HepG2 (cell line): Measurements from ENCODE around the gene CD80. TPM values are rescaled to one million over a fixed set of nuclear protein-coding genes. Genes with fewer than 3 reads are reported as not detected.

Experiments
- AGO1 ChIP-seq: fragments of 200-400 bp; formaldehyde crosslinking; IDR thresholded peaks from 2 replicates; pipeline ENCODE4 v1.6.1; 2017; ENCODE audit warnings: mild to moderate bottlenecking, low read depth, low read length, moderate library complexity; ENCODE audit not compliant: poor library complexity, severe bottlenecking
- CHCHD3 ChIP-seq: sonication (generic); formaldehyde crosslinking; IDR thresholded peaks from 2 replicates; pipeline ENCODE4 v1.8.0; 2022; ENCODE audit warnings: mild to moderate bottlenecking, missing genetic modification reagents, moderate library complexity
- CHD4 ChIP-seq: fragments of 200-600 bp; sonication (generic); IDR thresholded peaks from 2 replicates; pipeline ENCODE4 v1.7.0; 2017; ENCODE audit warnings: mild to moderate bottlenecking, low read length, borderline replicate concordance
- GATAD2A ChIP-seq: IDR thresholded peaks from 2 replicates; pipeline ENCODE4 v1.6.1; 2016
- HHEX ChIP-seq: IDR thresholded peaks from 2 replicates; pipeline ENCODE4 v1.6.1; 2016; ENCODE audit warnings: control low read depth
- HMGA1 ChIP-seq: sonication (generic); formaldehyde crosslinking; conservative IDR thresholded peaks from 2 replicates; pipeline ENCODE4 v1.4.0; 2020; ENCODE audit warnings: missing genetic modification reagents
- IKZF1 ChIP-seq: fragments of 450-650 bp; IDR thresholded peaks from 2 replicates; pipeline ENCODE4 v1.7.1; 2016
- KDM5B ChIP-seq: sonication (generic); formaldehyde crosslinking; IDR thresholded peaks from 2 replicates; pipeline ENCODE4 v1.4.0; 2020; ENCODE audit warnings: missing genetic modification reagents, mild to moderate bottlenecking, borderline replicate concordance
- KLF12 ChIP-seq: sonication (generic); formaldehyde crosslinking; IDR thresholded peaks from 2 replicates; pipeline ENCODE4 v1.4.0; 2020; ENCODE audit warnings: missing genetic modification reagents, borderline replicate concordance
- MTA1 ChIP-seq: sonication (generic); formaldehyde crosslinking; IDR thresholded peaks from 2 replicates; pipeline ENCODE4 v1.4.0; 2020; ENCODE audit warnings: missing genetic modification reagents, mild to moderate bottlenecking, borderline replicate concordance
- POLR2A ChIP-seq, 2 experiments: IDR thresholded peaks; 2 replicates each; pipeline ENCODE4 v1.6.1; 2011; ENCODE audit warnings: low read depth in 2 of 2, low read length in 2 of 2, mild to moderate bottlenecking in 1 of 2, moderate library complexity in 1 of 2; ENCODE audit not compliant: insufficient read depth in 1 of 2
- PRPF4 ChIP-seq: fragments of 200-400 bp; formaldehyde crosslinking; IDR thresholded peaks from 2 replicates; pipeline ENCODE4 v1.6.1; 2016; ENCODE audit warnings: low read length, low read depth; ENCODE audit not compliant: poor library complexity, severe bottlenecking
- SP4 ChIP-seq: sonication (generic); formaldehyde crosslinking; IDR thresholded peaks from 2 replicates; pipeline ENCODE4 v1.8.1; 2023; ENCODE audit warnings: mild to moderate bottlenecking, missing genetic modification reagents
- TBL1XR1 ChIP-seq: fragments of 150-350 bp; IDR thresholded peaks from 2 replicates; pipeline ENCODE4 v1.6.1; 2014; ENCODE audit warnings: borderline replicate concordance, low read length; ENCODE audit not compliant: partially characterized antibody
- U2AF1 ChIP-seq: fragments of 200-400 bp; formaldehyde crosslinking; optimal IDR thresholded peaks from 2 replicates; pipeline ENCODE3; 2017; ENCODE audit warnings: mild to moderate bottlenecking, low read depth, low read length
- ZBTB2 ChIP-seq: sonication (generic); formaldehyde crosslinking; IDR thresholded peaks from 2 replicates; pipeline ENCODE4 v1.8.0; 2022; ENCODE audit warnings: low read depth, missing genetic modification reagents
- ZFP41 ChIP-seq: sonication (generic); formaldehyde crosslinking; IDR thresholded peaks from 2 replicates; pipeline ENCODE4 v1.4.0; 2020; ENCODE audit warnings: mild to moderate bottlenecking, missing genetic modification reagents, borderline replicate concordance
- ZFX ChIP-seq: sonication (generic); formaldehyde crosslinking; IDR thresholded peaks from 2 replicates; pipeline ENCODE4 v1.4.0; 2020; ENCODE audit warnings: mild to moderate bottlenecking, low read depth, missing genetic modification reagents, moderate library complexity
- ZNF136 ChIP-seq: sonication (generic); formaldehyde crosslinking; IDR thresholded peaks from 2 replicates; pipeline ENCODE4 v1.8.1; 2022; ENCODE audit warnings: low read depth, mild to moderate bottlenecking, moderate library complexity, missing genetic modification reagents
- ZNF496 ChIP-seq: sonication (generic); formaldehyde crosslinking; IDR thresholded peaks from 2 replicates; pipeline ENCODE4 v1.8.1; 2023; ENCODE audit warnings: mild to moderate bottlenecking, moderate library complexity, missing genetic modification reagents; ENCODE audit not compliant: insufficient replicate concordance
- ZNF547 ChIP-seq: sonication (generic); formaldehyde crosslinking; IDR thresholded peaks from 2 replicates; pipeline ENCODE4 v1.5.1; 2020; ENCODE audit warnings: mild to moderate bottlenecking, missing genetic modification reagents
- ZNF639 ChIP-seq: conservative IDR thresholded peaks from 2 replicates; pipeline ENCODE4 v1.6.1; 2018; ENCODE audit warnings: missing genetic modification reagents
- ZNF780A ChIP-seq: sonication (generic); formaldehyde crosslinking; IDR thresholded peaks from 2 replicates; pipeline ENCODE4 v1.8.0; 2022; ENCODE audit warnings: mild to moderate bottlenecking, missing genetic modification reagents, moderate library complexity
- ZSCAN21 ChIP-seq: sonication (generic); formaldehyde crosslinking; IDR thresholded peaks from 2 replicates; pipeline ENCODE4 v1.8.0; 2022; ENCODE audit warnings: mild to moderate bottlenecking, missing genetic modification reagents, moderate library complexity, borderline replicate concordance
- polyA plus RNA-seq, 8 experiments: library from polyadenylated mRNA; depleted of rRNA in 3 of 8; stranded (reverse) in 7 of 8; unstranded in 1 of 8; fragments of >200 nt; fragmentation: Illumina TruSeq in 4 of 8; extraction: Trizol in 4 of 8; gene quantifications; 2 replicates each; pipeline versions ENCODE4 v1.2.1 to v1.2.3, GENCODE V29; 2011 to 2016; ENCODE audit warnings: low read depth in 4 of 8, missing spikeins in 1 of 8, mixed read lengths in 1 of 8; ENCODE audit not compliant: insufficient read depth in 1 of 8
- total RNA-seq, 5 experiments: library from RNA; depleted of rRNA; stranded (reverse); fragments of >200 nt; fragmentation: Illumina TruSeq; extraction: Trizol; gene quantifications; 2 replicates each; pipeline ENCODE4 v1.2.3, GENCODE V29; 2016; ENCODE audit warnings: low read depth in 1 of 5
- TF ChIP-seq, protein P1 (sequence below): sonication (generic); formaldehyde crosslinking; IDR thresholded peaks from 2 replicates; pipeline ENCODE4 v1.9.0; 2021; ENCODE audit warnings: missing genetic modification reagents, mild to moderate bottlenecking, borderline replicate concordance

The CD80 gene
- total and polyA plus RNA-seq, 2 of the 13 experiments (the other 11 are each of a cell fraction or from before 2014, with no cell fraction given): not detected

GRCh38 chr3:119498186-119499011, 61.0 kb downstream of the CD80 start, which contains the start of gene TIMMDC1 (continued):
- TF ChIP-seq ZNF639 (CRISPR knock-in tag) (peak; percentile 81; the same call in 1 of the 2 replicates), KLF12 (no peak), KDM5B (CRISPR knock-in tag) (peak; percentile 90), MTA1 (CRISPR knock-in tag) (no peak; the same call in 1 of the 2 replicates), ZNF547 (CRISPR knock-in tag) (peak; percentile 45; the same call in 1 of the 2 replicates), ZBTB2 (CRISPR knock-in tag) (peak; percentile 67; the same call in 1 of the 2 replicates), POLR2A (IDR thresholded peaks at IDR 0.05; ENCODE audit: insufficient read depth in 1 of 2, low read depth in 2 of 2, low read length in 2 of 2) (peak; percentile 94 to 98), ZFX (CRISPR knock-in tag) (peak; percentile 93), PRPF4 (no peak), ZNF780A (0 out of 2 replicates have a peak, but pooled peaks have one; percentile 54), GATAD2A (CRISPR knock-in tag) (no peak; the same call in none of the 2 replicates), ZSCAN21 (CRISPR knock-in tag) (peak; percentile 71; the same call in 1 of the 2 replicates), ZNF136 (CRISPR knock-in tag) (no peak), ZFP41 (CRISPR knock-in tag) (peak; percentile 86; the same call in 1 of the 2 replicates), CHD4 (no peak), SP4 (CRISPR knock-in tag) (peak; percentile 57; the same call in 1 of the 2 replicates), ZNF496 (CRISPR knock-in tag) (no peak), TBL1XR1 (peak; percentile 20), HHEX (CRISPR knock-in tag) (no peak), IKZF1 (no peak), U2AF1 (peak; percentile 23), AGO1 (no peak), HMGA1 (no peak), CHCHD3 (CRISPR knock-in tag) (no peak)
- TF ChIP-seq, protein P1, sequence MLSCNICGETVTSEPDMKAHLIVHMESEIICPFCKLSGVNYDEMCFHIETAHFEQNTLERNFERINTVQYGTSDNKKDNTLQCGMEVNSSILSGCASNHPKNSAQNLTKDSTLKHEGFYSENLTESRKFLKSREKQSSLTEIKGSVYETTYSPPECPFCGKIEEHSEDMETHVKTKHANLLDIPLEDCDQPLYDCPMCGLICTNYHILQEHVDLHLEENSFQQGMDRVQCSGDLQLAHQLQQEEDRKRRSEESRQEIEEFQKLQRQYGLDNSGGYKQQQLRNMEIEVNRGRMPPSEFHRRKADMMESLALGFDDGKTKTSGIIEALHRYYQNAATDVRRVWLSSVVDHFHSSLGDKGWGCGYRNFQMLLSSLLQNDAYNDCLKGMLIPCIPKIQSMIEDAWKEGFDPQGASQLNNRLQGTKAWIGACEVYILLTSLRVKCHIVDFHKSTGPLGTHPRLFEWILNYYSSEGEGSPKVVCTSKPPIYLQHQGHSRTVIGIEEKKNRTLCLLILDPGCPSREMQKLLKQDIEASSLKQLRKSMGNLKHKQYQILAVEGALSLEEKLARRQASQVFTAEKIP (CRISPR knock-in tag): no peak
